Measurements from ENCODE around the gene PNMA6E.

DNA sequence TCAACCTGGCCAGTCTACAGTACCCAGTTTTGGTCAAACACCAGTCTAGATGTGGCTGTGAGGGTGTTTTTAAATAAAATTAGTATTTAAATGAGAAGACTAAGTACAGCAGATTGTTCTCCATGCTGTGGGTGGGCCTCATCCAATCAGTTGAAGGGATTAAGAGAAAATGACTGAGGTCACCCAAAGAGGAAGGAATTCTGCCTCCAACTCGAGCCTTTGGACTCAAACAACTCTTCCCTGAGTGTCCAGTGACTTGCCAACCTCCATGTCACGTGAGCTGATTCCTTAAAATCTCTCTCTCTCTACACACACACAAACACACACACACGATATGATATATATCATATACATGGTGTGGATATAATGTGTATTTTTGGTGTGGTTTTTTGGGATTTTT is 34.7 kb upstream of the PNMA6E start:
- TF ChIP-seq RBM39 (optimal IDR thresholded peaks at IDR 0.05; ENCODE audit: low read depth, low read length) (no peak), SRSF1 (IDR thresholded peaks at IDR 0.05; ENCODE audit: low read depth, low read length) (no peak), SPI1 (IDR thresholded peaks at IDR 0.05; ENCODE audit: borderline replicate concordance, low read depth, low read length) (no peak), RCOR1 (IDR thresholded peaks at IDR 0.05; ENCODE audit: borderline replicate concordance in 1 of 2, low read depth in 2 of 2, low read length in 2 of 2) (no peak), SMC3 (conservative IDR thresholded peaks at IDR 0.05; ENCODE audit: insufficient read depth, low read depth, low read length) (no peak), RAD21 (CRISPR knock-in tag; conservative IDR thresholded peaks at IDR 0.05 in 1 of 2, IDR thresholded peaks at IDR 0.05 in 1 of 2) (no peak), SAFB2 (IDR thresholded peaks at IDR 0.05; ENCODE audit: borderline replicate concordance, low read depth, low read length, severe bottlenecking) (no peak), EZH2 (IDR thresholded peaks at IDR 0.05; ENCODE audit: borderline replicate concordance, low read depth, low read length) (no peak), YY1 (IDR thresholded peaks at IDR 0.05; ENCODE audit: borderline replicate concordance in 1 of 3, control insufficient read depth in 1 of 3, extremely low read depth in 1 of 3, insufficient read depth in 3 of 3, insufficient read length in 1 of 3, insufficient replicate concordance in 2 of 3, low read depth in 1 of 3, low read length in 2 of 3) (no peak)
- TF ChIP-seq, protein P1, sequence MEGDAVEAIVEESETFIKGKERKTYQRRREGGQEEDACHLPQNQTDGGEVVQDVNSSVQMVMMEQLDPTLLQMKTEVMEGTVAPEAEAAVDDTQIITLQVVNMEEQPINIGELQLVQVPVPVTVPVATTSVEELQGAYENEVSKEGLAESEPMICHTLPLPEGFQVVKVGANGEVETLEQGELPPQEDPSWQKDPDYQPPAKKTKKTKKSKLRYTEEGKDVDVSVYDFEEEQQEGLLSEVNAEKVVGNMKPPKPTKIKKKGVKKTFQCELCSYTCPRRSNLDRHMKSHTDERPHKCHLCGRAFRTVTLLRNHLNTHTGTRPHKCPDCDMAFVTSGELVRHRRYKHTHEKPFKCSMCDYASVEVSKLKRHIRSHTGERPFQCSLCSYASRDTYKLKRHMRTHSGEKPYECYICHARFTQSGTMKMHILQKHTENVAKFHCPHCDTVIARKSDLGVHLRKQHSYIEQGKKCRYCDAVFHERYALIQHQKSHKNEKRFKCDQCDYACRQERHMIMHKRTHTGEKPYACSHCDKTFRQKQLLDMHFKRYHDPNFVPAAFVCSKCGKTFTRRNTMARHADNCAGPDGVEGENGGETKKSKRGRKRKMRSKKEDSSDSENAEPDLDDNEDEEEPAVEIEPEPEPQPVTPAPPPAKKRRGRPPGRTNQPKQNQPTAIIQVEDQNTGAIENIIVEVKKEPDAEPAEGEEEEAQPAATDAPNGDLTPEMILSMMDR (IDR thresholded peaks at IDR 0.05 in 2 of 3, conservative IDR thresholded peaks at IDR 0.05 in 1 of 3; ENCODE audit: insufficient read depth in 2 of 3, low read depth in 1 of 3, low read length in 3 of 3), result no peak

All from K562 (cell line).